H1 (cell line): Measurements from ENCODE around the gene ART4. TPM values are rescaled to one million over a fixed set of nuclear protein-coding genes. Genes with fewer than 3 reads are reported as not detected.

Experiments used
- FOSL1 ChIP-seq: IDR thresholded peaks from 2 replicates; pipeline ENCODE4 v1.6.1; 2011; ENCODE audit warnings: mild to moderate bottlenecking, low read depth, low read length, moderate library complexity; ENCODE audit not compliant: insufficient read depth
- GTF2F1 ChIP-seq: IDR thresholded peaks from 2 replicates; pipeline ENCODE4 v1.6.1; 2012; ENCODE audit warnings: low read depth, low read length, improper control_type of control experiment, borderline replicate concordance
- JUND ChIP-seq: IDR thresholded peaks from 2 replicates; pipeline ENCODE4 v1.6.1; 2011; ENCODE audit warnings: mild to moderate bottlenecking, improper control_type of control experiment, low read length
- NRF1 ChIP-seq: IDR thresholded peaks from 2 replicates; pipeline ENCODE4 v1.6.1; 2011; ENCODE audit warnings: mild to moderate bottlenecking, low read depth, low read length, improper control_type of control experiment
- SP2 ChIP-seq: IDR thresholded peaks from 2 replicates; pipeline ENCODE4 v1.6.1; 2012; ENCODE audit warnings: mild to moderate bottlenecking, low read length, inconsistent platforms
- polyA plus RNA-seq, 7 experiments: library from polyadenylated mRNA; depleted of rRNA in 3 of 7; stranded (reverse) in 5 of 7; unstranded in 2 of 7; fragments of >200 nt in 5 of 7; fragments of 200-250 nt in 2 of 7; gene quantifications; 1 replicate in 5 of 7; 2 replicates in 1 of 7; 4 replicates in 1 of 7; pipeline versions ENCODE4 v1.2.1 to v1.2.3, GENCODE V29; 2011 to 2013; ENCODE audit warnings: missing spikeins in 2 of 7, mixed read lengths in 2 of 7
- total RNA-seq: library from RNA; stranded (reverse); fragmentation: NEBNext Ultra II Directional; extraction: Animal tissue kit (Norgen Biotek cat#: 25700); gene quantifications from 2 replicates; pipeline ENCODE4 v1.2.1, GENCODE V29; 2021
- TF ChIP-seq, protein P1 (sequence below): fragments of 300-600 bp; sonication (generic); IDR thresholded peaks from 2 replicates; pipeline ENCODE4 v1.7.1; 2012; ENCODE audit warnings: low read length, moderate library complexity, mild to moderate bottlenecking, inconsistent platforms; ENCODE audit not compliant: insufficient replicate concordance

Gene ART4
- total and polyA plus RNA-seq, 2 of the 8 experiments (the other 6 are each of a cell fraction or from before 2014, with no cell fraction given), result not detected

DNA sequence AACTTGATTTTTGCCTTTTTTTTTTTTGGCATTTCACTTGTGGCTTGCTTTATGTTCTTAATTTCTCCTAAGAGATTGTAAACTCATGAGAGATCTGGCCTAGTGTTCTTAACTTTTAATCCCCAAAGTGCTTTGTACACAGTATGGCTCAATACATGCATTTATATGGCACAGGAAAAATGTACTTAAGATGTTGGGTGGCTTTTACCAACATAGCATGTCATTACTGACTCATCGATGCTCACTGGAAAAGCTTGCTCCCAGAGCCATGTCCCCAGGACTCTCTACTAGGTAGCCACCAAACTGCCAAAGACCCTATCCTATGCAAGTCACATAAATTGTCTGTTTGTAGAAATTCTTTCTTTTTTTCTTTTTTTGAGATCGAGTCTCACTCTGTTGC is 16.3 kb downstream of the ART4 start (continued):
- TF ChIP-seq, protein P1, sequence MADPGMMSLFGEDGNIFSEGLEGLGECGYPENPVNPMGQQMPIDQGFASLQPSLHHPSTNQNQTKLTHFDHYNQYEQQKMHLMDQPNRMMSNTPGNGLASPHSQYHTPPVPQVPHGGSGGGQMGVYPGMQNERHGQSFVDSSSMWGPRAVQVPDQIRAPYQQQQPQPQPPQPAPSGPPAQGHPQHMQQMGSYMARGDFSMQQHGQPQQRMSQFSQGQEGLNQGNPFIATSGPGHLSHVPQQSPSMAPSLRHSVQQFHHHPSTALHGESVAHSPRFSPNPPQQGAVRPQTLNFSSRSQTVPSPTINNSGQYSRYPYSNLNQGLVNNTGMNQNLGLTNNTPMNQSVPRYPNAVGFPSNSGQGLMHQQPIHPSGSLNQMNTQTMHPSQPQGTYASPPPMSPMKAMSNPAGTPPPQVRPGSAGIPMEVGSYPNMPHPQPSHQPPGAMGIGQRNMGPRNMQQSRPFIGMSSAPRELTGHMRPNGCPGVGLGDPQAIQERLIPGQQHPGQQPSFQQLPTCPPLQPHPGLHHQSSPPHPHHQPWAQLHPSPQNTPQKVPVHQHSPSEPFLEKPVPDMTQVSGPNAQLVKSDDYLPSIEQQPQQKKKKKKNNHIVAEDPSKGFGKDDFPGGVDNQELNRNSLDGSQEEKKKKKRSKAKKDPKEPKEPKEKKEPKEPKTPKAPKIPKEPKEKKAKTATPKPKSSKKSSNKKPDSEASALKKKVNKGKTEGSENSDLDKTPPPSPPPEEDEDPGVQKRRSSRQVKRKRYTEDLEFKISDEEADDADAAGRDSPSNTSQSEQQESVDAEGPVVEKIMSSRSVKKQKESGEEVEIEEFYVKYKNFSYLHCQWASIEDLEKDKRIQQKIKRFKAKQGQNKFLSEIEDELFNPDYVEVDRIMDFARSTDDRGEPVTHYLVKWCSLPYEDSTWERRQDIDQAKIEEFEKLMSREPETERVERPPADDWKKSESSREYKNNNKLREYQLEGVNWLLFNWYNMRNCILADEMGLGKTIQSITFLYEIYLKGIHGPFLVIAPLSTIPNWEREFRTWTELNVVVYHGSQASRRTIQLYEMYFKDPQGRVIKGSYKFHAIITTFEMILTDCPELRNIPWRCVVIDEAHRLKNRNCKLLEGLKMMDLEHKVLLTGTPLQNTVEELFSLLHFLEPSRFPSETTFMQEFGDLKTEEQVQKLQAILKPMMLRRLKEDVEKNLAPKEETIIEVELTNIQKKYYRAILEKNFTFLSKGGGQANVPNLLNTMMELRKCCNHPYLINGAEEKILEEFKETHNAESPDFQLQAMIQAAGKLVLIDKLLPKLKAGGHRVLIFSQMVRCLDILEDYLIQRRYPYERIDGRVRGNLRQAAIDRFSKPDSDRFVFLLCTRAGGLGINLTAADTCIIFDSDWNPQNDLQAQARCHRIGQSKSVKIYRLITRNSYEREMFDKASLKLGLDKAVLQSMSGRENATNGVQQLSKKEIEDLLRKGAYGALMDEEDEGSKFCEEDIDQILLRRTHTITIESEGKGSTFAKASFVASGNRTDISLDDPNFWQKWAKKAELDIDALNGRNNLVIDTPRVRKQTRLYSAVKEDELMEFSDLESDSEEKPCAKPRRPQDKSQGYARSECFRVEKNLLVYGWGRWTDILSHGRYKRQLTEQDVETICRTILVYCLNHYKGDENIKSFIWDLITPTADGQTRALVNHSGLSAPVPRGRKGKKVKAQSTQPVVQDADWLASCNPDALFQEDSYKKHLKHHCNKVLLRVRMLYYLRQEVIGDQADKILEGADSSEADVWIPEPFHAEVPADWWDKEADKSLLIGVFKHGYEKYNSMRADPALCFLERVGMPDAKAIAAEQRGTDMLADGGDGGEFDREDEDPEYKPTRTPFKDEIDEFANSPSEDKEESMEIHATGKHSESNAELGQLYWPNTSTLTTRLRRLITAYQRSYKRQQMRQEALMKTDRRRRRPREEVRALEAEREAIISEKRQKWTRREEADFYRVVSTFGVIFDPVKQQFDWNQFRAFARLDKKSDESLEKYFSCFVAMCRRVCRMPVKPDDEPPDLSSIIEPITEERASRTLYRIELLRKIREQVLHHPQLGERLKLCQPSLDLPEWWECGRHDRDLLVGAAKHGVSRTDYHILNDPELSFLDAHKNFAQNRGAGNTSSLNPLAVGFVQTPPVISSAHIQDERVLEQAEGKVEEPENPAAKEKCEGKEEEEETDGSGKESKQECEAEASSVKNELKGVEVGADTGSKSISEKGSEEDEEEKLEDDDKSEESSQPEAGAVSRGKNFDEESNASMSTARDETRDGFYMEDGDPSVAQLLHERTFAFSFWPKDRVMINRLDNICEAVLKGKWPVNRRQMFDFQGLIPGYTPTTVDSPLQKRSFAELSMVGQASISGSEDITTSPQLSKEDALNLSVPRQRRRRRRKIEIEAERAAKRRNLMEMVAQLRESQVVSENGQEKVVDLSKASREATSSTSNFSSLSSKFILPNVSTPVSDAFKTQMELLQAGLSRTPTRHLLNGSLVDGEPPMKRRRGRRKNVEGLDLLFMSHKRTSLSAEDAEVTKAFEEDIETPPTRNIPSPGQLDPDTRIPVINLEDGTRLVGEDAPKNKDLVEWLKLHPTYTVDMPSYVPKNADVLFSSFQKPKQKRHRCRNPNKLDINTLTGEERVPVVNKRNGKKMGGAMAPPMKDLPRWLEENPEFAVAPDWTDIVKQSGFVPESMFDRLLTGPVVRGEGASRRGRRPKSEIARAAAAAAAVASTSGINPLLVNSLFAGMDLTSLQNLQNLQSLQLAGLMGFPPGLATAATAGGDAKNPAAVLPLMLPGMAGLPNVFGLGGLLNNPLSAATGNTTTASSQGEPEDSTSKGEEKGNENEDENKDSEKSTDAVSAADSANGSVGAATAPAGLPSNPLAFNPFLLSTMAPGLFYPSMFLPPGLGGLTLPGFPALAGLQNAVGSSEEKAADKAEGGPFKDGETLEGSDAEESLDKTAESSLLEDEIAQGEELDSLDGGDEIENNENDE, result no peak
- TF ChIP-seq SP2, result no peak
- no peak for TF ChIP-seq GTF2F1
- TF ChIP-seq NRF1, result no peak
- TF ChIP-seq JUND, result no peak
- TF ChIP-seq FOSL1, result no peak
